ENCODE measurements around the gene WNT3A. TPM values are rescaled to one million over a fixed set of nuclear protein-coding genes. Genes with fewer than 3 reads are reported as not detected.

WNT3A gene
- total and polyA plus RNA-seq, 4 donors: 0.06 TPM; not detected in 3

GRCh38 chr1:228089519-228090380 is 83.0 kb downstream of the WNT3A start:
- H3K4me3 ChIP-seq (ENCODE audit: low read depth, low read length): no peak overlapping the region
- H3K36me3 ChIP-seq (ENCODE audit: control insufficient read depth, insufficient read depth, low read length): peaks cover 27% of the 10 kb centered on the region
- H3K27me3 ChIP-seq (ENCODE audit: control insufficient read depth, insufficient read depth, low read length): no peaks in the 10 kb centered on the region
- H3K9me3 ChIP-seq (ENCODE audit: control insufficient read depth, insufficient read depth, low read length): peaks cover 8% of the 10 kb centered on the region
- WGBS (ENCODE audit: insufficient coverage): 75% methylated on average over 10 of the region's 12 CpGs
- peaks cover 44% of the 10 kb centered on the region for H3K4me1 ChIP-seq (ENCODE audit: control insufficient read depth, insufficient read depth, low read length)
- no peak overlapping the region for H3K27ac ChIP-seq (ENCODE audit: low read depth, low read length)
- no peak for DNase-seq (ENCODE audit: low read depth in 4 of 6, low spot score in 6 of 6)

- Histone ChIP-seq H3K4me1 (ENCODE audit: control insufficient read depth, insufficient read depth, low read length) (peaks cover 35% of the 10 kb centered on the region), H3K36me3 (ENCODE audit: control insufficient read depth, insufficient read depth, low read length) (peaks cover 27% of the 10 kb centered on the region), H3K27me3 (ENCODE audit: control insufficient read depth, insufficient read depth, low read length) (no peaks in the 10 kb centered on the region), H3K4me3 (ENCODE audit: low read depth, low read length) (no peak overlapping the region), H3K27ac (ENCODE audit: low read depth, low read length) (no peak overlapping the region), H3K9me3 (ENCODE audit: control insufficient read depth, insufficient read depth, low read length) (peaks cover 10% of the 10 kb centered on the region)
- peak in 1 of 6 donors; percentile 33 for DNase-seq (ENCODE audit: low read depth in 4 of 6, low spot score in 6 of 6)
- WGBS (ENCODE audit: insufficient coverage): 64% methylated on average over 1 of the region's 2 CpGs
Observed at GRCh38 chr1:228090613-228091081, 83.8 kb downstream of the WNT3A start.

- H3K9me3 ChIP-seq (ENCODE audit: control insufficient read depth, insufficient read depth, low read length): peaks cover 10% of the 10 kb centered on the region
- DNase-seq (ENCODE audit: low read depth in 4 of 6, low spot score in 6 of 6): no peak
- H3K36me3 ChIP-seq (ENCODE audit: control insufficient read depth, insufficient read depth, low read length): peaks cover 28% of the 10 kb centered on the region
- H3K4me3 ChIP-seq (ENCODE audit: low read depth, low read length): no peak overlapping the region
- WGBS (ENCODE audit: insufficient coverage): 92% methylated on average over 3 of the region's 4 CpGs
- no peaks in the 10 kb centered on the region for H3K27me3 ChIP-seq (ENCODE audit: control insufficient read depth, insufficient read depth, low read length)
- H3K4me1 ChIP-seq (ENCODE audit: control insufficient read depth, insufficient read depth, low read length): peaks cover 32% of the 10 kb centered on the region
- no peak overlapping the region for H3K27ac ChIP-seq (ENCODE audit: low read depth, low read length)
Observed at GRCh38 chr1:228091084-228091483, 84.3 kb downstream of the WNT3A start.

GRCh38 chr1:228092342-228093049 is 85.7 kb downstream of the WNT3A start:
- Histone ChIP-seq H3K4me3 (ENCODE audit: low read depth, low read length) (no peak overlapping the region), H3K27ac (ENCODE audit: low read depth, low read length) (no peak overlapping the region), H3K4me1 (ENCODE audit: control insufficient read depth, insufficient read depth, low read length) (peaks cover 32% of the 10 kb centered on the region), H3K9me3 (ENCODE audit: control insufficient read depth, insufficient read depth, low read length) (peaks cover 10% of the 10 kb centered on the region), H3K36me3 (ENCODE audit: control insufficient read depth, insufficient read depth, low read length) (peaks cover 42% of the 10 kb centered on the region), H3K27me3 (ENCODE audit: control insufficient read depth, insufficient read depth, low read length) (no peaks in the 10 kb centered on the region)
- no peak for DNase-seq (ENCODE audit: low read depth in 4 of 6, low spot score in 6 of 6)
- 96% methylated on average over 11 of the region's 11 CpGs for WGBS (ENCODE audit: insufficient coverage)

GRCh38 chr1:228093050-228093906 is 86.5 kb downstream of the WNT3A start:
- peaks cover 45% of the 10 kb centered on the region for H3K36me3 ChIP-seq (ENCODE audit: control insufficient read depth, insufficient read depth, low read length)
- H3K9me3 ChIP-seq (ENCODE audit: control insufficient read depth, insufficient read depth, low read length): peaks cover 10% of the 10 kb centered on the region
- H3K27ac ChIP-seq (ENCODE audit: low read depth, low read length): no peak overlapping the region
- no peak overlapping the region for H3K4me3 ChIP-seq (ENCODE audit: low read depth, low read length)
- H3K27me3 ChIP-seq (ENCODE audit: control insufficient read depth, insufficient read depth, low read length): no peaks in the 10 kb centered on the region
- peaks cover 25% of the 10 kb centered on the region for H3K4me1 ChIP-seq (ENCODE audit: control insufficient read depth, insufficient read depth, low read length)
- no peak for DNase-seq (ENCODE audit: low read depth in 4 of 6, low spot score in 6 of 6)
- 94% methylated on average over 14 of the region's 20 CpGs for WGBS (ENCODE audit: insufficient coverage)

- H3K27me3 ChIP-seq (ENCODE audit: control insufficient read depth, insufficient read depth, low read length): no peaks in the 10 kb centered on the region
- no peak overlapping the region for H3K4me3 ChIP-seq (ENCODE audit: low read depth, low read length)
- peaks cover 10% of the 10 kb centered on the region for H3K9me3 ChIP-seq (ENCODE audit: control insufficient read depth, insufficient read depth, low read length)
- WGBS (ENCODE audit: insufficient coverage): 100% methylated on average over 4 of the region's 13 CpGs
- peaks cover 47% of the 10 kb centered on the region for H3K36me3 ChIP-seq (ENCODE audit: control insufficient read depth, insufficient read depth, low read length)
- no peak overlapping the region for H3K27ac ChIP-seq (ENCODE audit: low read depth, low read length)
- DNase-seq (ENCODE audit: low read depth in 4 of 6, low spot score in 6 of 6): no peak
- peaks cover 13% of the 10 kb centered on the region for H3K4me1 ChIP-seq (ENCODE audit: control insufficient read depth, insufficient read depth, low read length)
Observed at GRCh38 chr1:228094432-228095016, 87.7 kb downstream of the WNT3A start.

- no peak overlapping the region for H3K27ac ChIP-seq (ENCODE audit: low read depth, low read length)
- H3K27me3 ChIP-seq (ENCODE audit: control insufficient read depth, insufficient read depth, low read length): no peaks in the 10 kb centered on the region
- DNase-seq (ENCODE audit: low read depth in 4 of 6, low spot score in 6 of 6): no peak
- H3K36me3 ChIP-seq (ENCODE audit: control insufficient read depth, insufficient read depth, low read length): peaks cover 54% of the 10 kb centered on the region
- WGBS (ENCODE audit: insufficient coverage): 100% methylated on average over 2 of the region's 4 CpGs
- H3K9me3 ChIP-seq (ENCODE audit: control insufficient read depth, insufficient read depth, low read length): peaks cover 10% of the 10 kb centered on the region
- H3K4me3 ChIP-seq (ENCODE audit: low read depth, low read length): no peak overlapping the region
- H3K4me1 ChIP-seq (ENCODE audit: control insufficient read depth, insufficient read depth, low read length): peaks cover 6% of the 10 kb centered on the region
Observed at GRCh38 chr1:228095161-228095560, 88.4 kb downstream of the WNT3A start.

GRCh38 chr1:228095938-228096337 is 89.1 kb downstream of the WNT3A start:
- H3K36me3 ChIP-seq (ENCODE audit: control insufficient read depth, insufficient read depth, low read length): peaks cover 57% of the 10 kb centered on the region
- H3K27ac ChIP-seq (ENCODE audit: low read depth, low read length): no peak overlapping the region
- no peak overlapping the region for H3K4me3 ChIP-seq (ENCODE audit: low read depth, low read length)
- no peaks in the 10 kb centered on the region for H3K27me3 ChIP-seq (ENCODE audit: control insufficient read depth, insufficient read depth, low read length)
- DNase-seq (ENCODE audit: low read depth in 4 of 6, low spot score in 6 of 6): no peak
- no peaks in the 10 kb centered on the region for H3K4me1 ChIP-seq (ENCODE audit: control insufficient read depth, insufficient read depth, low read length)
- 98% methylated on average over 7 of the region's 8 CpGs for WGBS (ENCODE audit: insufficient coverage)
- peaks cover 10% of the 10 kb centered on the region for H3K9me3 ChIP-seq (ENCODE audit: control insufficient read depth, insufficient read depth, low read length)

Measured in spinal cord (tissue), 10 donors.